ENCODE data around the gene CSMD2.

GRCh38 chr1:34163792-34164731 is 968 bp downstream of the CSMD2 start:
- no peak for TF ChIP-seq CTCF (IDR thresholded peaks at IDR 0.05; ENCODE audit: insufficient read depth, low read length, poor library complexity, severe bottlenecking)
- TF ChIP-seq EZH2phosphoT487 (conservative IDR thresholded peaks at IDR 0.05; ENCODE audit: low read length) = no peak
